Immature natural killer cell (primary cell): ENCODE data around the gene CEACAM3. TPM values are rescaled to one million over a fixed set of nuclear protein-coding genes. Genes with fewer than 3 reads are reported as not detected.
A peak's percentile ranks its signal among the peaks of the same experiment; 100 is the strongest.
"Not testable (repeated sequence)": the region's sequence is repeated elsewhere in the genome, so short reads cannot be mapped to it uniquely, and the experiment has no call there.

Source experiments
- DNase-seq, 3 donors: peaks; one replicate each; pipeline ENCODE4 v3.0.0; 2022; ENCODE audit warnings: mixed read lengths in 1 of 3
- H3K27ac Mint-ChIP-seq, 6 donors: one replicate each; pipeline ENCODE4 v1.8.0; 2020; ENCODE audit warnings: mixed read lengths in 6 of 6, mild to moderate bottlenecking in 5 of 6, inconsistent platforms in 4 of 6, moderate library complexity in 3 of 6
- H3K27me3 Mint-ChIP-seq, 3 donors: one replicate each; pipeline ENCODE4 v1.8.0; 2020 to 2021; ENCODE audit warnings: low read depth in 3 of 3, mild to moderate bottlenecking in 3 of 3, mixed read lengths in 3 of 3, moderate library complexity in 3 of 3, inconsistent platforms in 1 of 3
- H3K36me3 Mint-ChIP-seq, 3 donors: one replicate each; pipeline ENCODE4 v1.8.0; 2020; ENCODE audit warnings: mixed read lengths in 3 of 3, inconsistent platforms in 2 of 3, mild to moderate bottlenecking in 2 of 3
- H3K4me1 Mint-ChIP-seq, 2 donors: one replicate each; pipeline ENCODE4 v1.8.0; 2020; ENCODE audit warnings: inconsistent platforms in 2 of 2, mild to moderate bottlenecking in 2 of 2, mixed read lengths in 2 of 2, moderate library complexity in 1 of 2
- H3K4me3 Mint-ChIP-seq, 5 donors: one replicate each; pipeline ENCODE4 v1.8.0; 2020; ENCODE audit warnings: mild to moderate bottlenecking in 5 of 5, mixed read lengths in 5 of 5, inconsistent platforms in 3 of 5, moderate library complexity in 3 of 5
- H3K9me3 Mint-ChIP-seq, 6 donors: one replicate each; pipeline ENCODE4 v1.8.0; 2020; ENCODE audit warnings: mild to moderate bottlenecking in 6 of 6, mixed read lengths in 6 of 6, inconsistent platforms in 4 of 6, moderate library complexity in 3 of 6
- polyA plus RNA-seq, 3 donors: library from polyadenylated mRNA; unstranded; fragments of 300-500 nt; fragmentation: Illumina TruSeq; gene quantifications; one replicate each; pipeline ENCODE4 v1.2.3, GENCODE V29; 2021

Gene CEACAM3
- polyA plus RNA-seq, result not detected

DNA sequence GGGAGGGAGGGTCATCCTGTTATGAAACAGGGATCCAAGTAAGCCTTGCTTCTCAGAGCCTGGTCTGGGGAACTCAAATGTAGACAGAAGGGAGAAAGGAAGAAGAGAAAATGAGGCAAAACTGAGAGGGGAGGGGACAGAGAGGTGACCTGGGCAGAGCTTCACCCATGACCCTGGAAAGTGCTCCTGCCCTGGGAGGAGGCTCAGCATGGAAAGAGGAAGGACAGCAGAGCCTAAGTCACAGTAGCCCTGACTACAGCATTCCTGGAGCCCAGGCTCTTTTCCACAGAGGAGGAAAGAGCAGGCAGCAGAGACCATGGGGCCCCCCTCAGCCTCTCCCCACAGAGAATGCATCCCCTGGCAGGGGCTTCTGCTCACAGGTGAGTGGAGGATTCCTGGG is at the start of gene CEACAM3:
TSS of gene CEACAM3 (plus strand) at position 226 of the 400 bp plus-strand sequence. CDS start at position 317, 91 bp downstream.
- Mint-ChIP-seq H3K9me3 (no peaks in the 10 kb centered on the region), H3K27me3 (peaks cover 9 to 15% (median 9%) of the 10 kb centered on the region in 3 donors), H3K4me3 (no peak within 1 kb of the TSS), H3K27ac (peak within 1 kb of the TSS in 1 of 6 donors; percentile 30), H3K4me1 (no peaks in the 10 kb centered on the region), H3K36me3 (no peaks in the 10 kb centered on the region)
- no peak for DNase-seq

DNA sequence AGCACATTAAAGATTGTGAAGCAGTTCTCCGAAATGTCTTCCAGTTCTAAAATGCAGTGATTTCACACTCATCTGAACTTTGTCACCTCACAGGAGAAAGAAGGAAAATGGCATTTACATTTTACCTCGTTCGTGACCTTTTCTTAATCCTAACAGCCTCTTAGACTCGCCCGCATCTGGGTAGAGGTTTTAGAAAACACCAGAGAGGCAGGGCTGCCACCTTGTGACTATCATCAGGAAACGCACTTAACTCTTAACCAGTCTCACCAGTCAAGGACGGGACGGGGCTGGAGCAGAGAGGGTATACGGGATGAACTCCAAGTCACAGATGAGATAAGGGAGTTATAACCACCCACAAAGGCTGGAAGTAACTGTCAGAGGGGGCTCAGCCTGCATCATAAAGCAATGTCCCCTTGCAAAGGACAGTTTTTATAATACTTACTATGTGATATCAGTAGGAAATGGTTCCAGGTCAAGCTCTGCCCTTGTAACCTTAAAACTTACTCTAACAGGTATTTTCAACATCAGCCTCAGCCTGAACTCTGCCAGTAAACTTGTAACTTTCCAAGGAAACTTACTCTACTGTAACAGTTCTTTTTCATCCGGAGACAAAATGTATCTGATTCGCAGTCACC is 49.7 kb upstream of the CEACAM3 start:
- Mint-ChIP-seq H3K9me3 (no peaks in the 10 kb centered on the region), H3K36me3 (no peaks in the 10 kb centered on the region), H3K27ac (no peak overlapping the region), H3K4me3 (no peak overlapping the region), H3K27me3 (peaks cover 2 to 28% (median 9%) of the 10 kb centered on the region in 3 donors), H3K4me1 (no peaks in the 10 kb centered on the region)
- peak; percentile 7 to 16 (median 11) for DNase-seq

DNA sequence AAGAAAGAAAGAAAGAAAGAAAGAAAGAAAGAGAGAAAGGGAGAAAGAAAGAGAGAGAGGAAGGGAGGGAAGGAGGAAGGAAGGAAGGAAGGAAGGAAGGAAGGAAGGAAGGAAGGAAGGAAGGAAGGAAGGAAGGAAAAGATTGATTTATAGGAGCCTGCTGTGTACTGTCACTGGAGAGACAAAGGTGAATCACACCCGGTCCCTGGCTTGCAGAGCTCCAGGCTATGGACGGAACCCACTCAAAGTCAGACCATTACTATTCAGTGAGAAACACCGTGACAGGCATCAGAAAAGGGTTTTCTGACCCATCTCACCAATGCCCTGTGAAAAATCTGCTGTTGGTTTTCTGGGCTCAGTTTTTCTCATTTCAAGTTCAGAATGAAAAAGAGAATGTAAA is 48.4 kb upstream of the CEACAM3 start:
- no peak overlapping the region for H3K27ac Mint-ChIP-seq
- H3K36me3 Mint-ChIP-seq, result no peaks in the 10 kb centered on the region
- H3K9me3 Mint-ChIP-seq, result no peaks in the 10 kb centered on the region
- DNase-seq, result no peak
- H3K4me3 Mint-ChIP-seq, result no peak overlapping the region
- H3K27me3 Mint-ChIP-seq, result peaks cover 2 to 28% (median 9%) of the 10 kb centered on the region in 3 donors
- H3K4me1 Mint-ChIP-seq, result no peaks in the 10 kb centered on the region

DNA sequence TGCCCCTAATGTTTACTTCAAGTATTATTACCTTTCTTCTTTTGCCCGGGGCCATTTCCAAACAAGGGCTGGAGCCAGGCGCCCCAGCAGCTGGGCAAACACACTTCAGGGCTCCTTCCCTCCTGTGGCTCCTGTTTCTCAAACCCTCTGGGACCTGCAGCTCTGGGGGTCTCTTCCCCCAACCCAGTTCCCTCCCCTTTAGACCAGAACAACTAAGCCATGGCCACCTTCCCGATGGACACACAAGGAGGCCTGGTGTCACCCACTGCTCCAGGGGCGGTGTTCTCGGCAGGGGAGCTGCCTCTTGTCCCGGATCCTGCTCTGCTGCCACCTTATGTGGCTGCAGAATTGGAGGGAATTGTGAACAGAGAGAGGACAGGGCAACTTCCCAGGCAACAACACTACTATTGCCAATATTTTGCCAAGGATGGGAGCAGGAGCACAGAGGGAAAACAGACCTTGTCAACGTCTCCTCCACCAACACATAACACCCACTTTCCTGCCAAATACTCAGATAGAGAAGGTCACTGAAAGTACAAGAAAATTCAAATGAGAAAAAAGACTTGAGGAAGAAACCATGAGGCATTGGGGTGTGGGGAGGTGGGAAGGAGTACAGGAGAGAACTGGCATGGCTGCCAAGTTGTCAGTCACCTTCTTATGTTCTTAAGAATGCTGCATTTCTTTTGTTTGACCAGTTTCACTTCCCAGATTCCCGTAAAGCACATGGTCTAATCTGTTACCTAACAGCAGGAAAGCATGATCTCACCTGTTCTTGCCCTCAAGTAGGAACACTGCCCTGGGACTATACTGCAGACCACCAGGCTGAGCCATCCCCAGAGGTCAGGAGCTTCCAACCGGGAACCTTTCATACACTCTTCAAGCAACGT is 45.9 kb upstream of the CEACAM3 start:
- H3K4me3 Mint-ChIP-seq, H3K27ac Mint-ChIP-seq, H3K9me3 Mint-ChIP-seq, H3K36me3 Mint-ChIP-seq, DNase-seq, H3K4me1 Mint-ChIP-seq: not testable (repeated sequence)
- peaks cover 4 to 23% (median 7%) of the 10 kb centered on the region in 3 donors for H3K27me3 Mint-ChIP-seq

DNA sequence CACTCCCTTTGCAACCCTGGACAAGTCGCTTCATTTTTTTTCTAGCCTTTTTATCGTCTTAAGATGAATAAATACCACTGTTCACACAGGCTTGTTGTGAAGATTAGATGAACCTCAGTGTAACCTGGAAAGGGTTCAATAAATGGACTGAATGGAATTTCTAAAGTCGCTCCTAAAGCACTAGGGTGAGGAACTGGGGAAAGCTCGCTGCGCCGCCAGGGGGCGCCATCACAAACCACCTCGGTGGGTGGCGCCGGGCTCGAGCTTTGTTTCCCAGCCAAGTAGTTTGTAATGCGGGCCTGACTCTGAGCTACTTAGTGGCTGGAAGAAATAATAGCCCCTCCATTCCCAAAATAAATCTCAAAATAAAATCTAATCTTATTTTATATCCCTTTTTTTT is 43.2 kb upstream of the CEACAM3 start:
- H3K27ac Mint-ChIP-seq, result no peak overlapping the region
- H3K4me1 Mint-ChIP-seq, result peaks cover 1 to 5% of the 10 kb centered on the region in 2 donors
- no peak overlapping the region for H3K4me3 Mint-ChIP-seq
- H3K27me3 Mint-ChIP-seq, result peaks cover 4 to 11% (median 6%) of the 10 kb centered on the region in 3 donors
- peak; percentile 35 to 51 (median 36) for DNase-seq
- H3K9me3 Mint-ChIP-seq, result no peaks in the 10 kb centered on the region
- H3K36me3 Mint-ChIP-seq, result no peaks in the 10 kb centered on the region

DNA sequence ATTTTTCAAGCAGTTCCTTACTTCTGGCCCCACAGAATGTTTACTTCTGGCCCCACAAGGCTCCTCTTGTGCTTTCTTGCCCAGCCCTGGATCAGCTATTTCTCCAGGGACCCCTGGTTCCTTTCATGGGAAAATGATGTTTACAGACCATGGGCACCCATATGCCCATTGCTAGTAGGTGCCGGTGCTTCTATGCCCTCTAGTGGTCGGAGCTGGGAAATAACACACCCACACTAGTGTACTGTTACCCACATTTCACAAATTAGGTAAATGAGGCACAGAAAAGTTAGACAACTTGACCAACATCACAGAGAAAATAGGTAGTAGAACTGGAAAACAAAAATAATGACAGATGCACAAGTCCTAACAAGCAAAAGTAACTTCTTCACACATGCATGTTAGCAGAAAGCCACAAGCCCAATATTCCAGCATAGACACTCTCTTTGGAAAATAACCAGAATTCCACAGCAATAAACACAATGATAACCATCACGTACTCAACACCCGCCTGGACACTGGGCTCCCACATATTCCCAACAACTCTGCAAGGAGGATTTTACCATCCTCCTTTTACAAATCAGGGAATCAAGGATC is 42.4 kb upstream of the CEACAM3 start:
- no peaks in the 10 kb centered on the region for H3K36me3 Mint-ChIP-seq
- H3K4me3 Mint-ChIP-seq, result no peak overlapping the region
- DNase-seq, result peak; percentile 32 to 49 (median 48)
- peaks cover 1 to 5% of the 10 kb centered on the region in 2 donors for H3K4me1 Mint-ChIP-seq
- H3K27ac Mint-ChIP-seq, result no peak overlapping the region
- no peaks in the 10 kb centered on the region for H3K9me3 Mint-ChIP-seq
- peaks cover 2 to 3% (median 3%) of the 10 kb centered on the region in 3 donors for H3K27me3 Mint-ChIP-seq

DNA sequence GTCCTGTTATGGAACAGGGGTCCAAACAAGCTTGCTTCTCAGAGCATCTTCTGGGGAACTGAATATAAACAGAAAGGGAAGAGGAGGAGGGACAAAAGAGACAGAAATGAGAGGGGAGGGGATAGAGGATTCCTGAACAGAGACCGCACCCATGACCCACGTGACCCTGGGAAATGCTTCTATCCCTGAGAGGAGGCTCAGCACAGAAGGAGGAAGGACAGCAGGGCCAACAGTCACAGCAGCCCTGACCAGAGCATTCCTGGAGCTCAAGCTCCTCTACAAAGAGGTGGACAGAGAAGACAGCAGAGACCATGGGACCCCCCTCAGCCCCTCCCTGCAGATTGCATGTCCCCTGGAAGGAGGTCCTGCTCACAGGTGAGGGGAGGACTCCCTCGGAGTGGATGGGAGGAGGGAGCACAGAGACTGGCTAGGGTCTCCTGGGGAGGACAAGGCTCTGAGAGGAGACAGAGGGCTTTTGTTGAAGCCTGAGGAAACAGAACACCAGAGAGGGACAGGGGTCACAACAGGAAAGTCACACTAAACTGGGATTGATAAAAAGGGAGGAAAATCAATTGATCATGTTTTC is 41.0 kb upstream of the CEACAM3 start, which contains the start of gene CEACAM6:
TSS of gene CEACAM6 (plus strand) at position 203 of the 586 bp plus-strand sequence. CDS start at position 312, 109 bp downstream.
- Mint-ChIP-seq H3K4me3 (no peak within 1 kb of the TSS), H3K36me3 (no peaks in the 10 kb centered on the region), H3K27me3 (peaks cover 2% of the 10 kb centered on the region in 3 donors), H3K27ac (no peak within 1 kb of the TSS), H3K9me3 (no peaks in the 10 kb centered on the region), H3K4me1 (peaks cover 1 to 5% of the 10 kb centered on the region in 2 donors)
- DNase-seq, result no peak

DNA sequence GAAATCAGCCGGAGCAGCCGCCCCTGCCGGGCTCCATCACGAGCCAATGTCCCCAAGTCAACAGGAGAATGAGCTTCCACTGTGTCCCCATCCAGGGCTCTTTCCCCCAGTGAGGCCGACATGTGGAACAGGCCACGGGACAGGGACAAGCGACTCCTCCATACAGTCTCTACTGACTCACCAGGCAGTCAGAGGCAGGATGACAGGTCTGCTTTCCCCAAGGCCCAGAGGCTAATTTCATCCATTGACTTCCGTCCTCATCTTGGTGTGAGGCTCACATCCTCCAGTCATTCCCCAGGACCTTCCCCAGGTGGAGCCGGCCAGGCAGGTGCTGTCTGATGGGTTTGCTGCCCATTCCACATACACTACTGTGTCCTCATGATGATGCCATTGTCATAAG is 37.5 kb upstream of the CEACAM3 start:
- H3K4me3 Mint-ChIP-seq, result no peak overlapping the region
- DNase-seq, result no peak
- H3K9me3 Mint-ChIP-seq, result no peaks in the 10 kb centered on the region
- H3K27ac Mint-ChIP-seq, result no peak overlapping the region
- H3K4me1 Mint-ChIP-seq, result peaks cover under 1 to 2% of the 10 kb centered on the region in 2 donors
- no peaks in the 10 kb centered on the region for H3K36me3 Mint-ChIP-seq
- peaks cover 2 to 11% (median 8%) of the 10 kb centered on the region in 3 donors for H3K27me3 Mint-ChIP-seq

DNA sequence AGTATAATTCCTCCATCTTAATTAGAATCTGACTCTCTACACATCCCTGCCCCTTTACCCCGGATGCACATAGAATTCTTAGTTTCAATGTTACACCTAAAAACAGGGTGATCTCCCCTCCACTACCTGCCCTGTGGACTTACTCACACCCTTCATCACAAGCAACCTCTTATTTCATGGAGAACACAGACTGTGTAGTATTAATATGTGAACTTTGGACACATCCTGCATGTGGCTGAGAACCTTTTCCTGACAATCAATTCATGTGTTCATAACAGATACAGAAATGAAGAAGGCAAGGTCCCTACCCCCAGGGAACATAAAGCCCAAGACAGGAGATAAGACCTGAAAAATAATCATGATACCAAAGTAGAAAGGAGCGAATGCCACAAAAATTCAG is 29.3 kb upstream of the CEACAM3 start:
- no peak for DNase-seq
- H3K4me3 Mint-ChIP-seq, result no peak overlapping the region
- peaks cover 0 to 26% (median 15%) of the 10 kb centered on the region in 3 donors for H3K27me3 Mint-ChIP-seq
- no peaks in the 10 kb centered on the region for H3K36me3 Mint-ChIP-seq
- no peaks in the 10 kb centered on the region for H3K9me3 Mint-ChIP-seq
- no peaks in the 10 kb centered on the region for H3K4me1 Mint-ChIP-seq
- no peak overlapping the region for H3K27ac Mint-ChIP-seq

DNA sequence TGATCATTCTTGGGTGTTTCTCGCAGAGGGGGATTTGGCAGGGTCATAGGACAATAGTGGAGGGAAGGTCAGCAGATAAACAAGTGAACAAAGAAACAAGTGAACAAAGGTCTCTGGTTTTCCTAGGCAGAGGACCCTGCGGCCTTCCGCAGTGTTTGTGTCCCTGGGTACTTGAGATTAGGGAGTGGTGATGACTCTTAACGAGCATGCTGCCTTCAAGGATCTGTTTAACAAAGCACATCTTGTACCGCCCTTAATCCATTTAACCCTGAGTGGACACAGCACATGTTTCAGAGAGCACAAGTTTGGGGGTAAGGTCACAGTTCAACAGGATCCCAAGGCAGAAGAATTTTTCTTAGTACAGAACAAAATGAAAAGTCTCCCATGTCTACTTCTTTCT is 28.3 kb upstream of the CEACAM3 start:
- not testable (repeated sequence) for H3K9me3 Mint-ChIP-seq, H3K4me1 Mint-ChIP-seq, H3K4me3 Mint-ChIP-seq, H3K36me3 Mint-ChIP-seq, DNase-seq, H3K27ac Mint-ChIP-seq
- H3K27me3 Mint-ChIP-seq, result peaks cover 0 to 23% (median 14%) of the 10 kb centered on the region in 3 donors

DNA sequence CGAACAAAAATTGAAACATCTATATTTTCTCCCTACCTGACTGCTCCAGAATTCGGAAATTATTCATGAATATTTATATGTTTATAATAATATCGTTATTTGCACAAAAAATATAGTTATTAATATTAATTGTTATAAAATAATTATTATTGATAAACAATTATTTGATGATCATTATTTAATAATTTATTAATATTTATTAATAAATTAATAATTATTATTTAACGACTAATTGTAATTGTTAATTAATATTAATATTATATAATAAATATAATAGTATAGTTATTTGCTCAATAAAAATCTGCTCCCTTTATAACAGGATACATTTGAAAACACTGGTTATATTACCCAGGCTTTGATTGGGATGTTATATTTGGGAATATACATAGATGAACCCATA is 26.8 kb upstream of the CEACAM3 start:
- Mint-ChIP-seq H3K36me3 (no peaks in the 10 kb centered on the region), H3K9me3 (no peaks in the 10 kb centered on the region), H3K4me3 (no peak overlapping the region), H3K27ac (no peak overlapping the region), H3K27me3 (peaks cover 5 to 20% (median 9%) of the 10 kb centered on the region in 3 donors), H3K4me1 (peaks cover 0 to 2% of the 10 kb centered on the region in 2 donors)
- DNase-seq, result no peak

DNA sequence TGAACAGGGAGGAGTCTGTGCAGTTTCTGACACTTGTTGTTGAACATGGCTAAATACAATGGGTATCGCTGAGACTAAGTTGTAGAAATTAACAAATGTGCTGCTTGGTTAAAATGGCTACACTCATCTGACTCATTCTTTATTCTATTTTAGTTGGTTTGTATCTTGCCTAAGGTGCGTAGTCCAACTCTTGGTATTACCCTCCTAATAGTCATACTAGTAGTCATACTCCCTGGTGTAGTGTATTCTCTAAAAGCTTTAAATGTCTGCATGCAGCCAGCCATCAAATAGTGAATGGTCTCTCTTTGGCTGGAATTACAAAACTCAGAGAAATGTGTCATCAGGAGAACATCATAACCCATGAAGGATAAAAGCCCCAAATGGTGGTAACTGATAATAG is 25.0 kb upstream of the CEACAM3 start:
- H3K4me1 Mint-ChIP-seq, result peaks cover 0 to 2% of the 10 kb centered on the region in 2 donors

DNA sequence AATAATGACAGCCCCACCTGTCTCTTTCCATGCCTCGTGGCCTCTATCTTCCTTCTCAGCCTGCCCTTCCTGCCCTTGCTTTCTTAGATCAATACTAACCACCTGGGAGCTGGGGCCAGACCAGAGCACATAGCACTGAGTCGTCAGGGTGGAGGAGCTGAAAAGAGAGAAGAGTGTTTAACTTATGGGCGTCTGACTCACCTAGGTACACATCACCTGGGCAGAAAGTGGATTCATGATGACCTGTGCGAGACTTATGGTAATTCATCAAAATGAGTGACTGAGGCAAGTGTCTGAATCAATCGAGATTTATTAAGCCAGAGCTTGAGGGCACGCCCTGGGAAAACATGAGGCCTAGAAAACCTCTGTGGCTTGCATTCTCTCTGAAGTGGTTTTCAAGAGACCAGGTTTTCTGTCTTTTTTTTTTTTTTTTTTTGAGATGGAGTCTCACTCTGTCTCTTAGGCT is 21.8 kb upstream of the CEACAM3 start:
- H3K27ac Mint-ChIP-seq, result no peak overlapping the region
- H3K4me1 Mint-ChIP-seq, result peaks cover 0 to 2% of the 10 kb centered on the region in 2 donors
- peaks cover 3 to 17% (median 11%) of the 10 kb centered on the region in 3 donors for H3K27me3 Mint-ChIP-seq
- H3K4me3 Mint-ChIP-seq, result no peak overlapping the region
- H3K36me3 Mint-ChIP-seq, result no peaks in the 10 kb centered on the region
- no peak for DNase-seq
- H3K9me3 Mint-ChIP-seq, result no peaks in the 10 kb centered on the region

More for the DNA sequence above, 25.0 kb upstream of the CEACAM3 start:
- Mint-ChIP-seq H3K27me3 (peaks cover 3 to 16% (median 11%) of the 10 kb centered on the region in 3 donors), H3K4me3 (no peak overlapping the region), H3K27ac (no peak overlapping the region), H3K9me3 (no peaks in the 10 kb centered on the region), H3K36me3 (no peaks in the 10 kb centered on the region)
- DNase-seq, result no peak
